T47D (cell line): ENCODE data around the gene C12orf75.
"Not testable (repeated sequence)": the region's sequence is repeated elsewhere in the genome, so short reads cannot be mapped to it uniquely, and the experiment has no call there.

ENCODE experiments used
- DNase-seq, 2 experiments: peaks; one replicate each; pipeline versions ENCODE4 v3.0.0 to v3.0.0-alpha.2; 2011 to 2012; ENCODE audit warnings: low read depth in 1 of 2, low spot score in 1 of 2
- JUND ChIP-seq: IDR thresholded peaks from 2 replicates; pipeline ENCODE4 v1.6.1; 2012; ENCODE audit warnings: low read depth
- in situ Hi-C: cut with HindIII; loops from 2 replicates; pipeline ENCODE4 v1.10.0; 2016; ENCODE audit warnings: low sequenced_read_pairs, low pct_unique_long_range_greater_than_20kb

The C12orf75 gene

DNA sequence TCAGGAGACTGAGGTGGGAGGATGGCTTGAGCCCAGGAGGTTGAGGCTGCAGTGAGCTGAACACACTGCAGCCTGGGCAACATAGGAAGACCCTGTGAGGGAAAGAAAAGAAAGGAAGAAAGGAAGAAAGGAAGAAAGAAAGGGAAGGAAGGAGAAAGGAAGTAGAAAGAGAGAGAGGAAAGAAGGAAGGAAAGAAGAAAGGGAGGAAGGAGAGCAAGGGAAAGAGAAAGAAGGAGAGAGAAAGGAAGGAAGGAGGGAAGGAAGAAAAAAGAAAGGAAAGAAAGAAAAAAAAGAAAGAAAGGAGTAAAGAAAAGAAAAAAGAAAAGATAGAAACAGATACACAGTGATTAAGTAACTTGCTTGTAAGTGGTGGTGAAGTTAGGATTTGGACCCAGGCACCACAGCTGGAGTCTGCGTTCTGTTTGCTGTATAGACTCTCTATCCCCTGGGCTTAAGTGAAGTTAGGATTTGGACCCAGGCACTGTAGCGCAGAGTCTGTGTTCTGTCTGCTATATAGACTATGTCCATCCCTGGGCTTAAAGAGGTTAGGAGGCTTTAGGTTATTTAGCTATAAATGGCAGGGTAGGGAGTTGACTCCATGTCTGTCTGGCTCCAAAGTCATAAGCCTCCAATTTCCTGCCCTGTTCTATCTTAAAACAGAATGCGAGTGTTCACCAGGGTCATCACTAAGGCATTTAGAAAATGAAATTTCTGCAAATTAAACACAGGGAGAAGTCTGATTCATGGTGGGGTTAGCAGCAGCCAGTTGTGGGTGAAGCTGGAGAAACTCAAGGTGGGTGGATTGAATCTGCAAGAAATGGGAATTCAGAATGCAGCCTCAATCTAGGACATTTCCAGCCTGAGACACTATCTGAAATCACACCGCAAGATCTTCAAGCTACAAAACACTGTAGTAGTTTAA, 13.3 kb upstream of the C12orf75 start:
- no peak for DNase-seq
- no peak for TF ChIP-seq JUND
- in situ Hi-C loops = no loop called here

DNA sequence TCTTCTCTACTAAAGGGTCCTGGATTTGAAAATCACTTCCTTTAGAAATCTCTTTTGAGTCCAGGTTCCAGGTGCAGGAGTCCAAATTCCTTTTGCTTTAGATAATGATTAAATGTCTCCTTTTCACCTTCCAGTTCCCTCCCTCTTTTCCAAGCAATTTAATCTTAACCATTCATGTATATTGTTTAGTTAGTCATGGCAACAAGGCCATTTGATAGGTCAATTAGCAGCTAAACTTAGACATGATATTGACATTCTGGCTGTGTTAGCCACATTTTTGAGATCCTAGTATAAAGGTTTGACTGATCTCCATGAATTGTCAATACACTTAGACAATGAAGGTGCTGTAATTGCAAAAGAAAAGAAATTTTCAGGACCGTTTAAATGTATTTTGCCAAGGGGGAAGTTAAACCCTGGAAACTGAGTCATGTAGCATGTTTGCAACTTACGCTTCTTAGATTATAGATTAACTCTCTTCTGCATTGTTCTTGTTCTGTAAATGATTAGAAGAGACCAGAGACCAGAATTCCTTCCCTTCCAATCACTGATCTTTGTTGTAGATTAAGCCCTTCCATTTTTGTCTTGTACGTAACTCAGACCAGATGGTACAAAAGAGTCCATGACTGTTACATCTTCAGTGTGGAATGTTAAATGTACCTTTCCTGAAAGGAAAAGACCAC, 12.4 kb upstream of the C12orf75 start:
- no peak for TF ChIP-seq JUND
- in situ Hi-C loops = no loop called here
- no peak for DNase-seq

DNA sequence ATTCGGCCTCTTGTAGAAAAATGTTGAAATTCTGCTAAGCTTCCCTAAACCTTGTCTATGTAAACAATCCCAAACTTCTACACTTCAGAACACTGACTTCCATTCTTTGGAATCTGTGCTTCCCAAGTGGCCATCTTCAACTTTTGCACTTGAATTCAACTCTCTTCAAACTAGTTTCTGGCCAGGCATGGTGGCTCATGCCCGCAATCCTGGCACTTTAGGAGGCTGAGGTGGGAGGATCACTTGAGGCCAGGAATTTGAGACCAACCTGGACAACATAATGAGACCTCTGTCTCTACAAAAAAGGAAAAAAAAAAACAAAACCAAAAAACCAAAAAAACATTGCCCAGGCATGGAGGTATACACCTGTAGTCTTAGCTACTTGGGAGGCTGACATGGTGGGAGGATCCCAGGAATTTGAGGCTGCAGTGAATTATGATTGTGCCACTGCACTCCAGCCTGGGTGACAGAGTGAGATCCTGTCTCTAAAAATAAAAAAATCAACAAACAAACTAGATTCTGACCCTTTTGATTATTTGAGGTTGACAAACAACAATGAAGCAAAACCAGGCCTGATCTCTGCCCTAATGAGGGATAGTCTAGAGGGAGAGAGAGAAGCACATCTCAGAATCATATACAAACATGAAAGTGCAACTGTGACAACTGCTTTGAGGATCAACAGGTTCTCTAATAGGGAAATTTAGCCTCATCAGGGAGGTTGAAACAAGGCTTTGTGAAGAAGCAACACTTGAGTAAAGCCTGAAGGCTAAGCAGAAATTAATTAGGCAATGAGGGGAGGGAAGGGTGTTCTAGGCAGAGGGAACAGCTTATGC, 11.6 kb upstream of the C12orf75 start:
- no peak for TF ChIP-seq JUND
- no peak for DNase-seq

GRCh38 chr12:105319691-105320209, 10.7 kb upstream of the C12orf75 start:
- TF ChIP-seq JUND = no peak
- in situ Hi-C loops = no loop called here
- DNase-seq = peak in 1 of 2 experiments; percentile 49

More for the DNA sequence above, 11.6 kb upstream of the C12orf75 start:
- in situ Hi-C loops = no loop called here

DNA sequence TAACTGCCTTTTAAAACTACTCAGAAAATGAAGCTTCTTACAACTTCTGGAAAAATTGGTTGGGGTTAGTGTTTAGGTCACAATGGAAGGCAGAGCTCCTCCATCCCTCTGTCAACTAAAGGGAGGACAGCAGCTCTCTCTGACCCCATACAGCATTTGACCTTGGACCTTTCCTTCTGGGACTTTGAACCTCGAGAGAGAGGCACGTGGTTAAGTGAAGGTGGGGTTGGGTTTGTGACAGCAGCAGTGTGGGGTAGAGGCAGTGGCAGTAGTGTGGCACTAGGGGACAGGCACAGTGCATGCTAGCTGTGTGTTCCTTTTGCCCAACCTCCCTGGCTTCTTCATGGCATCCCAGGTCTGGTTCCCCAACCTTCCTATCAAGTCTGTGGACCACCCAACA, 9.4 kb upstream of the C12orf75 start:
- in situ Hi-C loops = no loop called here

DNA sequence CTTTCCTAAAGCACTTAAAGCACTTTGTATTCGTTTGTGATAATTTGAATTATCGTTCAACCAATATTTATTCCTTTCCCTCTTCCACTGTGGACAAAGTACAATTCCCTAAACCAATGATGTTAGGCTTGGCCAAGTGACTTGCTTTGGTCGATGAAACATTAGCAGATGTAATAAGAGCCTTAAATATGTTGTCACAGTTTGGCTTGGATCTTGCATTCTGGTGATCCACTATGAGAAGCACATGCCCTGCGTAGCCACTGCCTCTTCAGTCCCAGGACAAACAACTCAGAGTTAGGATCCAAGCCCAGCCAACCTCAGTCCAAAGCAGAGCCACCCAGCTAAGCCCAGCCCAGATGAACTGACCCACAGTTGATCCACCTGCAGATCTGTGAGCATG, 8.4 kb upstream of the C12orf75 start:
- in situ Hi-C loops = no loop called here
- no peak for DNase-seq
- TF ChIP-seq JUND = no peak

More for the DNA sequence above, 9.4 kb upstream of the C12orf75 start:
- no peak for DNase-seq
- TF ChIP-seq JUND = no peak

- TF ChIP-seq JUND = no peak
- in situ Hi-C loops = no loop called here
- no peak for DNase-seq
Observed at GRCh38 chr12:105324704-105325103, 5.8 kb upstream of the C12orf75 start.

GRCh38 chr12:105325117-105325516, 5.4 kb upstream of the C12orf75 start:
- no peak for DNase-seq
- in situ Hi-C loops = no loop called here
- TF ChIP-seq JUND = no peak

DNA sequence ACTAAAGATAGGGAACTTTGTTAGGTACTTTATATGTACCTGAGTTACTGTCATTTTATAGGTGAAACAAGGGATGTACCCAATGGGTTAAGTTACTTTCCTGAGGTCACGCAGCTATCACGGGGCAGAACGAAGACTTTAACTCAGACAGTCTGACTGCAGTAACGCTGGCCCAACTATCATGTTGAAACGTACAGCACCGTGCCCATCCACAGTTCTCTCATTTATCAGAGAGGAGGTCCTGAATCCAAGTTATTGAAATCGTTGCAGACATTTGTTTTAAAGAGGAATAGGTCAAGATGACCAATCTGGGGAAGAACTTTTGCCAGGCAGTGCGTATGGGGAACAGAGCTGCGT, 587 bp upstream of the C12orf75 start:
- no peak for TF ChIP-seq JUND
- in situ Hi-C loops = no loop called here
- DNase-seq = no peak

- DNase-seq = peak in 1 of 2 experiments; percentile 26
- in situ Hi-C loops = no loop called here
Observed at GRCh38 chr12:105330931-105331804, 677 bp downstream of the C12orf75 start.

GRCh38 chr12:105331805-105332251, 1.3 kb downstream of the C12orf75 start:
- no peak for DNase-seq
- in situ Hi-C loops = no loop called here
- TF ChIP-seq JUND = no peak

More at GRCh38 chr12:105330931-105331804, 677 bp downstream of the C12orf75 start:
- TF ChIP-seq JUND = no peak

- in situ Hi-C loops, DNase-seq: not testable (repeated sequence)
Observed at GRCh38 chr12:105332286-105332685, 1.8 kb downstream of the C12orf75 start.
